OCI-LY3 (cell line): ENCODE results near the gene DENND5A.

ENCODE experiments used
- H2AFZ ChIP-seq: fragments of 200-600, 300-600 bp; shearing (Covaris generic); 2 replicates; pipeline ENCODE4 v1.6.0; 2014; ENCODE audit warnings: antibody characterized with exemption, low read depth, low read length
- H3K27ac ChIP-seq: fragments of 200-600, 300-600 bp; sonication (generic); 2 replicates; pipeline ENCODE4 v1.5.1; 2014; ENCODE audit warnings: mild to moderate bottlenecking, low read length, moderate library complexity, mixed read lengths
- H3K27me3 ChIP-seq: fragments of 200-600, 300-600 bp; sonication (generic); 2 replicates; pipeline ENCODE4 v1.6.1; 2014; ENCODE audit warnings: low read depth, low read length, mixed read lengths
- H3K36me3 ChIP-seq: fragments of 200-600, 300-600 bp; sonication (generic); replicated peaks from 2 replicates; pipeline ENCODE3; 2014; ENCODE audit warnings: low read depth, low read length, mixed read lengths
- H3K4me1 ChIP-seq: fragments of 300-600, 200-600 bp; sonication (generic); 2 replicates; pipeline ENCODE4 v1.6.1; 2014; ENCODE audit warnings: low read length, mixed read lengths
- H3K4me2 ChIP-seq: fragments of 200-600, 300-600 bp; sonication (generic); 2 replicates; pipeline ENCODE4 v1.6.1; 2014; ENCODE audit warnings: low read length, mixed read lengths
- H3K4me3 ChIP-seq: fragments of 300-600, 200-600 bp; sonication (generic); 2 replicates; pipeline ENCODE4 v1.5.1; 2014; ENCODE audit warnings: antibody characterized with exemption, mild to moderate bottlenecking, low read length, moderate library complexity
- H3K79me2 ChIP-seq: fragments of 300-600, 200-600 bp; shearing (Covaris generic); 2 replicates; pipeline ENCODE4 v1.6.1; 2014; ENCODE audit warnings: mild to moderate bottlenecking, low read length, mixed read lengths
- H3K9ac ChIP-seq: fragments of 300-600, 200-600 bp; shearing (Covaris generic); 2 replicates; pipeline ENCODE4 v1.6.0; 2014; ENCODE audit warnings: mild to moderate bottlenecking, low read length, moderate library complexity
- H3K9me3 ChIP-seq: fragments of 200-600, 300-600 bp; shearing (Covaris generic); 2 replicates; pipeline ENCODE4 v1.6.1; 2014; ENCODE audit warnings: low read length, mixed read lengths; ENCODE audit not compliant: insufficient read depth
- H4K20me1 ChIP-seq: fragments of 200-600, 300-600 bp; sonication (generic); 2 replicates; pipeline ENCODE4 v1.6.1; 2016; ENCODE audit warnings: low read length, mixed read lengths; ENCODE audit not compliant: insufficient read depth
- EZH2phosphoT487 ChIP-seq: fragments of 200-600 bp; shearing (Covaris generic); IDR thresholded peaks from 2 replicates; pipeline ENCODE4 v1.6.1; 2018; ENCODE audit warnings: antibody characterized with exemption, mixed run types, low read depth
- TF ChIP-seq, protein P1 (sequence below): fragments of 200-600, 300-600 bp; sonication (generic); IDR thresholded peaks from 2 replicates; pipeline ENCODE4 v1.5.1; 2014; ENCODE audit warnings: antibody characterized with exemption, low read length, low read depth

DENND5A gene

DNA sequence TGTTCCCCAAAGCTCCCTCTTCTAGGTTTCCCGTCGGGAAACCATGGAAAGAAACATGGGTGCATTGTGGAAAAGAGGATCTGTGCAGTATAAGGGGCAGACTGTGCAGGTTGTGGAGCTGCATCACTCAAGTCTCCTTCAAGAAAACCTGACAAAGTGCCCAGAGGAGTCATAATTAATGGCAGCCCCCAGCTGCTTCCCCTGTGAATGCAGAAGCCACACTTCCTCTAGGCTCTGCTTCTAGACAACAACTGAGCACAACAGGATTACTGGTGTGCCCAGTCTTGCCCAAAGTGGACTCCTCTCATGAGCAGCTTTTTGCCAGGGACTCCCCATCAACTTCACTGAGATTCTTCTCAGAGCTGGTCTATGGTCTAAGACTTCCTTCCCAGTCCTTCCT, 131.2 kb downstream of the DENND5A start:
- no peaks in the 10 kb centered on the region for H3K27me3 ChIP-seq
- H3K27ac ChIP-seq, result no peak overlapping the region

DNA sequence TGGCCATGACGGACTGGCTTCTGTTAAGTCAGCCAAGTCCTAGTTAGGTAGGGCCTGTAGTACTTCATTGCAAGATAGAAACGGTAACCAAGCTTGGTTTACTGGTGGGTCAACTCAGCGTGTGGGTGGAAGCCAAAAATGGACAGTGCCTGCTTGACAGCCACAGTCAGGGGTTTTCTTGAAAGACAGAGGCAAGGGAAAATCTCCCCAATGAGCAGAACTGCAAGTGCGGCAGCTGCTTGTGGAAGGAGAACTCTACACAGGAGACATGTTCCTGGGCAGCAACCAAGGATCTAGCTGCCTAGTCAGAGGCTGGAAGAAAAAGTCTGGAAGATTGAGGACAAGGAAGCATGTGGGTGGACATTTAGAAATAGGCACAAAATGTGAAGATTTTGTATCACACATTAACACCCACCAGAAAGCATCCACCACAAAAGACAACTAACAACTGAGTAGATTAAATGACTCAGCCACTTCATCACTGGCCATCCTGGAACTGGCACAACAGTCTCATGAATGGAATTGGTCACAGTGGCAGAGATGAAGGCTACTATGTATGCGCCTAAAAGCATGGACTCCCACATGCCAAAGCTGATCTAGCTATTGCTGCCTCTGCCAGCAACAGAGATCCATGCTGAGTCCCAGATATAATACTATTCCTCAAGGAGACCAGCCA, 132.8 kb downstream of the DENND5A start:
- H3K27me3 ChIP-seq, result no peaks in the 10 kb centered on the region
- no peak overlapping the region for H3K4me3 ChIP-seq
- H3K36me3 ChIP-seq, result peaks cover 6% of the 10 kb centered on the region
- TF ChIP-seq, protein P1, sequence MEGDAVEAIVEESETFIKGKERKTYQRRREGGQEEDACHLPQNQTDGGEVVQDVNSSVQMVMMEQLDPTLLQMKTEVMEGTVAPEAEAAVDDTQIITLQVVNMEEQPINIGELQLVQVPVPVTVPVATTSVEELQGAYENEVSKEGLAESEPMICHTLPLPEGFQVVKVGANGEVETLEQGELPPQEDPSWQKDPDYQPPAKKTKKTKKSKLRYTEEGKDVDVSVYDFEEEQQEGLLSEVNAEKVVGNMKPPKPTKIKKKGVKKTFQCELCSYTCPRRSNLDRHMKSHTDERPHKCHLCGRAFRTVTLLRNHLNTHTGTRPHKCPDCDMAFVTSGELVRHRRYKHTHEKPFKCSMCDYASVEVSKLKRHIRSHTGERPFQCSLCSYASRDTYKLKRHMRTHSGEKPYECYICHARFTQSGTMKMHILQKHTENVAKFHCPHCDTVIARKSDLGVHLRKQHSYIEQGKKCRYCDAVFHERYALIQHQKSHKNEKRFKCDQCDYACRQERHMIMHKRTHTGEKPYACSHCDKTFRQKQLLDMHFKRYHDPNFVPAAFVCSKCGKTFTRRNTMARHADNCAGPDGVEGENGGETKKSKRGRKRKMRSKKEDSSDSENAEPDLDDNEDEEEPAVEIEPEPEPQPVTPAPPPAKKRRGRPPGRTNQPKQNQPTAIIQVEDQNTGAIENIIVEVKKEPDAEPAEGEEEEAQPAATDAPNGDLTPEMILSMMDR, result no peak
- TF ChIP-seq EZH2phosphoT487, result no peak
- no peak overlapping the region for H2AFZ ChIP-seq
- H3K9me3 ChIP-seq, result no peaks in the 10 kb centered on the region
- no peak overlapping the region for H3K9ac ChIP-seq
- no peaks in the 10 kb centered on the region for H3K79me2 ChIP-seq
- H4K20me1 ChIP-seq, result no peaks in the 10 kb centered on the region
- H3K27ac ChIP-seq, result no peak overlapping the region
- H3K4me1 ChIP-seq, result peaks cover 15% of the 10 kb centered on the region
- H3K4me2 ChIP-seq, result no peak overlapping the region

More for the DNA sequence above, 131.2 kb downstream of the DENND5A start:
- no peak overlapping the region for H3K4me3 ChIP-seq
- H3K79me2 ChIP-seq, result no peaks in the 10 kb centered on the region
- H2AFZ ChIP-seq, result no peak overlapping the region
- H3K9ac ChIP-seq, result no peak overlapping the region
- no peaks in the 10 kb centered on the region for H3K9me3 ChIP-seq
- peaks cover 8% of the 10 kb centered on the region for H3K36me3 ChIP-seq
- TF ChIP-seq, protein P1, result no peak
- TF ChIP-seq EZH2phosphoT487, result no peak
- no peak overlapping the region for H3K4me2 ChIP-seq
- H4K20me1 ChIP-seq, result no peaks in the 10 kb centered on the region
- peaks cover 15% of the 10 kb centered on the region for H3K4me1 ChIP-seq

DNA sequence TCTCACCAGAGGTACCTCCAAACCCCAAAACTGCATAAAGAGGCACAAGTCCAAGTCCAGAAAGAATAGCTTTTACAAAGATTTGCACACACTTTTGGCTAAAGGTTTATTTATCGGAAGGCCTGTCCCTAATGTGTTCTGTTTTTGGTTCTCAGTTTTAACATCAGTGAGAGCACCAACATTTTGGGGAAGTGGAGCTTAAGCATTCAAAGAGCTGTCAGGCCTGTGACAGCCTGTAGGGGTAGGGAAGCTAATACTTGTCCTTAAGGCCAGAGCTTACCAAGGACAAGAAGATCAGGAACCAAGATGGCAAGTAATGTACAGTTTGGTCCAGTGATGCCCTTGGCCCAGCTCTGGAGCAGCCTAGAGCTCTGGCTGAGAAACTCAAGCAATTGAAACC, 134.9 kb downstream of the DENND5A start:
- Histone ChIP-seq H3K4me3 (no peak overlapping the region), H3K4me2 (no peak overlapping the region), H3K79me2 (no peaks in the 10 kb centered on the region), H3K27ac (0 out of 2 replicates have a peak overlapping the region, but pooled peaks have one; percentile 15), H3K9me3 (no peaks in the 10 kb centered on the region), H3K9ac (no peak overlapping the region), H4K20me1 (no peaks in the 10 kb centered on the region), H2AFZ (no peak overlapping the region), H3K36me3 (no peaks in the 10 kb centered on the region), H3K4me1 (peaks cover 15% of the 10 kb centered on the region), H3K27me3 (no peaks in the 10 kb centered on the region)
- TF ChIP-seq, protein P1, result peak; percentile 19; the same call in 1 of the 2 replicates
- TF ChIP-seq EZH2phosphoT487, result no peak

DNA sequence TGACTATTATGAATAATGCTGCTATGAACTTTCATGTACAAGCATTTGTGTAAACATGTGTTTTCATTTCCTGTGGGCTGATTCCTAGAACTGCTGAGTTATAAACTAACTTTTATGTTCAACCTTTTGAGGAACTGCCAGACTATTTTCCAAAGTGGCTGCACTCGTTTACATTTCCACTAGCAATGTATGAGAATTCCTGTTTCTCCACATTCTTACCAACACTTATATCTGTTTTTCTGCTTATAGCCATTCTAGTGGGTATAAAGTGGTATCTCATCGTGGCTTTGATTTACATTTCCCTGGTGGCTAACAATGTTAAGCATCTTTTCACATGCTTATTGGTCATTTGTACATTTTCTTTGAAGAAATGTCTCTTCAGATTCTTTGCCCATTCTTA, 138.5 kb downstream of the DENND5A start:
- Histone ChIP-seq H3K27me3 (no peaks in the 10 kb centered on the region), H3K4me3 (no peak overlapping the region), H3K36me3 (no peaks in the 10 kb centered on the region), H3K79me2 (no peaks in the 10 kb centered on the region), H4K20me1 (no peaks in the 10 kb centered on the region), H2AFZ (no peak overlapping the region), H3K9ac (no peak overlapping the region), H3K27ac (no peak overlapping the region), H3K4me1 (peaks cover 26% of the 10 kb centered on the region), H3K9me3 (no peaks in the 10 kb centered on the region), H3K4me2 (no peak overlapping the region)
- TF ChIP-seq, protein P1, result no peak
- no peak for TF ChIP-seq EZH2phosphoT487
